Jurkat, Clone E6-1 (cell line): Measurements from ENCODE around the gene VWDE. TPM values are rescaled to one million over a fixed set of nuclear protein-coding genes. Genes with fewer than 3 reads are reported as not detected.
A peak's percentile ranks its signal among the peaks of the same experiment; 100 is the strongest.
"Not testable (repeated sequence)": the region's sequence is repeated elsewhere in the genome, so short reads cannot be mapped to it uniquely, and the experiment has no call there.

Source experiments
- DNase-seq: peaks from one replicate; pipeline ENCODE4 v3.0.0-alpha.2; 2011; ENCODE audit warnings: low read depth, low spot score
- H3K4me3 ChIP-seq: 2 replicates; pipeline ENCODE4 v1.5.1; 2011; ENCODE audit warnings: mild to moderate bottlenecking, low read length, control low read depth, moderate library complexity
- polyA plus RNA-seq: library from polyadenylated mRNA; unstranded; fragments of >200 nt; gene quantifications from one replicate; pipeline ENCODE4 v1.2.1, GENCODE V29; 2012; ENCODE audit warnings: missing spikeins; ENCODE audit not compliant: insufficient read length, insufficient read depth

VWDE gene
- polyA plus RNA-seq = 11.6 TPM

DNA sequence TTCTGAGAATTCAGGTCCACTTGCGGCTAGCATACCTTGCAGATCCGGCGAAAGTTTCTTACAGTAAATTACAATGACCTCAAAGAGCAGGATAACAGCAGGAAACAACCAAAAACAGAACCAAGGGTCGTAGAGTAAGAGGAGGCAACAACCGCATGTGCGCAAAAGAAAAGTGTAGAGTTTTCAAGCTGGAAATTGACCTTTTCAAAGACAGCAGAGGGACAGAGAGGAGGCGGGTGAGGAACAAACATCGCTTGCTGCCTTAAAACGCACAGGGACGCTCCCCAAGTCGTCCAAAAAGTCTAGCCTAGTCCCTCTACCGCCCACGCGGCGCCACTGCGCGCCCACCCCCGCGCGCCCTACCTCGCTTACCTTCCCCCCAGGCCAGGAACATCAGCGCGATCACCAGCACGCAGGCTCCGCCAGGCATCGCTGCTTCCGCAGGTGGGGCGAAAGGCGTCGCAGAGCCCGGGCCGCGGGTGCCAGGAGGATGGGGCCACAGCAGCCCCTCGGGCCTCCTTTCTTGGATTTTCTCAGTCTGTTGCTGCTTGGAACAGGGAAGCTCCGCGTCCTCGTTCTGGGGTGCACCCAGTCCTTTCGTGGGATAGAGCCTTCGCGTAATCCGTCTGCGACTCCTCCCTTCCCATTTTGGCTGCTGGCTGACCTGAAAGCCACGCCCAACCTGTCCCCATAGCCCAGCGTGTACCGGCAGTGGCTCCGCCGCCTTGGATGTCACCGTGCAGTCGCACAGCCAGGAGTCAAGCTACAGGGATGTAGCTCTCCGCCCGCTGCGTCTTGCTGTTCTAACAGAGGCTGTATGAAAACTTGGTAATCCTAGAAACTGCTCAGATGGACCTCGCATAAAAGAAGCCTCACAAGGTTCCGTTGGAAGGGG is at the start of gene VWDE:
Gene VWDE (minus strand): TSS at position 579 of the 895 bp plus-strand sequence. CDS start 149 bp downstream, at position 430.
- H3K4me3 ChIP-seq = peak within 1 kb of the TSS; percentile 63
- peak; percentile 42 for DNase-seq

GRCh38 chr7:12453136-12453535 is 49.5 kb upstream of the VWDE start:
- not testable (repeated sequence) for DNase-seq

GRCh38 chr7:12450615-12451014 is 47.0 kb upstream of the VWDE start:
- H3K4me3 ChIP-seq = no peak overlapping the region
- DNase-seq = no peak

More at GRCh38 chr7:12453136-12453535, 49.5 kb upstream of the VWDE start:
- not testable (repeated sequence) for H3K4me3 ChIP-seq

GRCh38 chr7:12444785-12445184 is 41.1 kb upstream of the VWDE start:
- no peak overlapping the region for H3K4me3 ChIP-seq
- no peak for DNase-seq

DNA sequence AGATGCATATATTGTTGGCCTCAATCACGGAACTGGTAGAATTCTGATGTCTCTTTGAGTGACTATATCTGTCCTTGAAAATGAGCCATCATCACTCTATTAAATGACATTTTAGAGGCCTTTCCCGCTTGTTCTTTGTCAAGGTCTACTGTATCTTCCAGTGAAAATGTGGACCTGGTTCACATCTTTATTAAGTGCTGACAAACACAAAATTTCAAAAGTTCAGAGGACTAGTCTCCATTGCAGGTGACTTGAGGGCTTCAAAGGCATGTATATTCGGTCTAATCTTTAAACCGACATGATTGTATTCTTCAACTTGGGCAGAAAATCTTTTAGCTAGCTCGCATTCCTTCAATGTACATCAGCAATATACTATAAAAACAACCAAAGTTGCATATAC is 36.6 kb upstream of the VWDE start:
- no peak for DNase-seq
- H3K4me3 ChIP-seq = no peak overlapping the region

DNA sequence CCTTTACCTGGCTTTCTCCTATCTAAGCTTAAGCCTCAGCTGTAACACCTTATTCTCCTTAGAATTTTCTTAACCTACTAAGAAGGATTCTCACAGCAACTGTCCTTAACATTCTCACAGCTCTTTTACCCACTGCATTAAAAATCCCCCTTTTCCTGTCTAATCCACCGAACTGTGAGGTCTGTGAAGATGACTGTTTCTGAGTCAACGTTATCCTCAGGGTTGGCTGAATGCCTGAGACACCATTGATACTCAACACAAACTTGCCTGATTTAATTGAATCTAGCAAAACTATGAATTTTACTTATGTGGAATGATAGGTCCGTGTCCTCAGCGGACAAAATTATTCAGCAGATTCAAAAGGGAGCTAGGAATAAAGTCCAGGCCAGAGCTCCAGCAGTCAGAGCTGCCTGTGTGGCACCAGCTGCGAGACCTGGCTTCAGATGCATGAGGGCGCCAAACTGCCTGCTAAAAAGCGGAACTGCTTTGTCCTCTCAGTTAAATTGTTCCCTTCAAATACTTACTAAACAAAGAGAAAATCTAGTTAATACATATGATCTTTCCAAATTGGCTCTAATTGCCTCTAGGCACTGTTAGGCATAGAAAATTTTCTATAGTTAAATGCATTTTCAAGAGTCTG is 33.4 kb upstream of the VWDE start:
- DNase-seq = no peak
- no peak overlapping the region for H3K4me3 ChIP-seq

DNA sequence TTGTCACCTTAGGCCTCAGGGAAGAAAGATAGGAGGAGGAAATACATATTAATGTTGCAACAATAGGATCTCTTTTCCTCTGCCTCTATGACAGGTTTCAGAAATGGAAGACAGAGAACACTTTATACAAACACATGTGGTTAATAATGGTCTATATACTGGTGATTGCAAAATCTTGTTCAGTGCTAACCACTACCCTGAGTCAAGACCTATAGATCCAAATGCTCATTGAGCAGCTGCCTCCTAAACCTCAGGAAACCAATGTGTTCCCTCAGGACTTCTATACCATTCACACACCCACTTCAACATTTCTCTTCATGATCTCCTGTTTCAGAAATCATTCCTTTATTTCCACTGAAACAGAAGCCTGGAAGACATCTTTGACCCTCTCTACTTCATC is 32.5 kb upstream of the VWDE start:
- no peak for DNase-seq
- H3K4me3 ChIP-seq = no peak overlapping the region

- no peak overlapping the region for H3K4me3 ChIP-seq
- no peak for DNase-seq
Observed at GRCh38 chr7:12434012-12434642, 30.5 kb upstream of the VWDE start.

- no peak for DNase-seq
Observed at GRCh38 chr7:12431886-12432556, 28.4 kb upstream of the VWDE start.

DNA sequence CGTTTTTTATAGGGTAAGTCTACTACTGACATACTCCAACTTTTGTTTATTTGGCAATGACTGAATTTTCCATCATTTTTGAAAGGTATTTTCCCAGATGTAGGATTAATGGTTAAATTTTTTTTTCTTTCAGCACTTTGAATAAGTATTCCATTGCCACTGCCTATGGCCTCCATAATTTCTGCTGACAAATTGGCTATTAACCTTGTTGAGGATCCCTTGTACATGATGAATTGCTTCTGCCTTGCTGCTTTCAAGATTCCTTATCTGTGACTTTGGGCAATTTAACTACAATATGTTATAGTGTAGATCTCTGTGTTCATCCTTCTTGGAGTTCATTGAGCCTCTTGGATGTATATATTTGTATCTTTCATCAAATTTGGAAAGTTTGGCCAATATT is 21.6 kb upstream of the VWDE start:
- H3K4me3 ChIP-seq = no peak overlapping the region
- DNase-seq = no peak

More at GRCh38 chr7:12431886-12432556, 28.4 kb upstream of the VWDE start:
- no peak overlapping the region for H3K4me3 ChIP-seq

GRCh38 chr7:12423997-12424745 is 20.5 kb upstream of the VWDE start:
- H3K4me3 ChIP-seq = no peak overlapping the region
- no peak for DNase-seq

DNA sequence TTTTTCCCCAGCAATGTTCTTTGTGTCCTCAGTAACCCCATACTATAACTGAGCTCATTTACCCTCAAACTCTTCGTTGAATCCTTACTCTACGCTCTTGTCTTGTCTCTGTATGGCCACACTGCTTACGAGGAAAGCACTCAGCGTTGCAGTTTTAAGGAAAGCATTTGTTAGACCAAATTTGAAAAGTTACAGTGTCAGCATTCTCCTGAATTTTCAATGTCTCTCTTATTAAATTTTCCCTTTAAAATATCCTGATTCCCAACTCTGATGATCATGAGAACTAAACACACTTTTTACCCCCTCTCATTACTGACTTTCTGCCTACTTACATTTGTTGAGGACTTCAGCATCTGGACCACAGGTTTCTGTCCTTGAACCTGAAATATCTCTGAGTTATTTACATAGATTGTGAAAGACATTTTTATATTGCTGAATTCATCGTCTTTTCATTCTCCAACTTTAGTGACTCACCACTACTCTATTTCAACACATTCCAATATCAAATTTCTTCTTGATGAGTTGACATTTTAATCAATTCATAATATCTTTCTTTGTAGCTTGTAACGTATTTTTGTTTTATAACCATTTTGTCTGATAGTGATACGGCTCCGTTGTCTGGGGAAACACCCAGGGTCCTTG is 19.8 kb upstream of the VWDE start:
- no peak overlapping the region for H3K4me3 ChIP-seq

GRCh38 chr7:12422554-12423320 is 19.1 kb upstream of the VWDE start:
- H3K4me3 ChIP-seq = no peak overlapping the region
- no peak for DNase-seq

More for the DNA sequence above, 19.8 kb upstream of the VWDE start:
- no peak for DNase-seq

GRCh38 chr7:12418452-12418851 is 14.8 kb upstream of the VWDE start:
- no peak overlapping the region for H3K4me3 ChIP-seq
- DNase-seq = no peak

GRCh38 chr7:12415072-12415471 is 11.4 kb upstream of the VWDE start:
- H3K4me3 ChIP-seq = no peak overlapping the region
- no peak for DNase-seq

GRCh38 chr7:12412407-12412806 is 8.7 kb upstream of the VWDE start:
- H3K4me3 ChIP-seq = no peak overlapping the region
- no peak for DNase-seq

GRCh38 chr7:12410523-12410922 is 6.9 kb upstream of the VWDE start:
- no peak for DNase-seq
- H3K4me3 ChIP-seq = no peak overlapping the region
